22Rv1 (cell line): ENCODE data around the gene TMEM123.

ENCODE experiments used
- CTCF ChIP-seq: fragments of 450-650 bp; IDR thresholded peaks from 2 replicates; pipeline ENCODE4 v1.5.1; 2017; ENCODE audit warnings: mild to moderate bottlenecking
- ZFX ChIP-seq: fragments of 450-650 bp; IDR thresholded peaks from 2 replicates; pipeline ENCODE4 v1.6.1; 2017; ENCODE audit warnings: antibody characterized with exemption, borderline replicate concordance

GRCh38 chr11:102393272-102393730 is 59.3 kb downstream of the TMEM123 start:
- TF ChIP-seq CTCF (no peak), ZFX (no peak)
